Measurements from ENCODE around the gene PPP1R7.

The PPP1R7 gene

DNA sequence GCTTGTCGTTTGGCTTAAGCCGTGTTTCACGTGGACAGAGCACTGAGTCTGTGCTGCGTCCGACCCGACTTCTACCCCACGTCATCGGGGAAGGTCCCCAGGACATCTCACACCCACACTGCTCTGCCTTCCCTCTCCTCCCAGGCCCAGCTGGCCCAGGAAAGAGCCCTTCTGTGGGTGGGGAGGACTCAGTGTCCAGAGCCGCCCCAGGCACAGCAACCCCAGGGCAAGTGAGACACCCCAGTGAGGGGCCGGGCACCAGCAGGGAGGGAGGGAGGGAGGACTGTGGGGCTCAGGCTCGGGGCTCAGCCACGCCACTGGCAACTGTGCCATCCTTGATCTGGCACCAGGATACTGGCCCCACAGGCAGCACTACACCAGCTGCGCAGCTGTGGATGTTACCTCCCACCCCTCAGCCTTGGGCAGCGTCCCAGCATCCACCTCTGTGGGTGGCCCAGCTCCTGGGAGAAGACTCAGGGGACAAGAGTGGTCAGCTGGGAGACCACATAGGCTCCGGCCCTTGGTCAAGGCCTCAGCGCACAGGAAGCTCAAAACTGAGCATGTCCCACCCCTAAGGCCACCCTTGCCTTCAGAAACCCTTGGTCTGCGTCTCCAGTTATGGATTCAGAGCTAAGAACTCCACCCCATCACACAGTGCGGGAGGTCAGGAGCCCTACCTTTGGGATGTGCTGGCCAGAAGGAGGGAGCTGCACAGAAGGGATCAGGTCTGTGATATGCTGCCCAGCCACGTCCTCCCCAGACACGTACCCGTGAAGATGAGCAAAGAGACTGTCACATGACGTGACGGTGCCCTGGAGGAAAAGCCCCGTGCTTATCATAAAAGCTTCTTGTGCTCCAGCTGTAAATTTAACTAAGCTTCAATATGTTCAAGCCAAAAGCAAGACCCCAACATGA, 12.7 kb upstream of the PPP1R7 start:
- DNase-seq: no peak
- in situ Hi-C loops (cut with MboI; ENCODE audit: low pct_unique_long_range_greater_than_20kb, low sequenced_read_pairs): no loop called here

DNA sequence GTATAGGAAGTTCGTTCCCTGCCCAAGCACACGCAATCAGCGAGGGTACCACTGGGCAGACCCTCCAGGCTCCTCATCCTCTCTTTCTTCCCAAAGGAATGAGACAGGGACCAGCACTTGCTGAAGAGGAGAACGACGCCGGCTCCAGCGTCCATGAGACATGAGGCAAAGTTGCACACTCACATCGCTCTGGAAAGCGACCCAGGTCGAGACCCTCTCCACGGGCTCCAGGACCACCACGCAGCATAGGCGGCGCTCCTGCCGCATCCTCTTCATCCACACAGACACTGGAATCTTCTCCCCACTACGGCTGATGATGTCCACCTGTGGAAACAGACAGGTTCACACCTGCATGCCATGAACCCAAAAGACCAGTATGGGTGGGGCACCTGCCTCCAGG, 11.8 kb upstream of the PPP1R7 start:
- no peak for DNase-seq
- in situ Hi-C loops (cut with MboI; ENCODE audit: low pct_unique_long_range_greater_than_20kb, low sequenced_read_pairs): no loop called here

DNA sequence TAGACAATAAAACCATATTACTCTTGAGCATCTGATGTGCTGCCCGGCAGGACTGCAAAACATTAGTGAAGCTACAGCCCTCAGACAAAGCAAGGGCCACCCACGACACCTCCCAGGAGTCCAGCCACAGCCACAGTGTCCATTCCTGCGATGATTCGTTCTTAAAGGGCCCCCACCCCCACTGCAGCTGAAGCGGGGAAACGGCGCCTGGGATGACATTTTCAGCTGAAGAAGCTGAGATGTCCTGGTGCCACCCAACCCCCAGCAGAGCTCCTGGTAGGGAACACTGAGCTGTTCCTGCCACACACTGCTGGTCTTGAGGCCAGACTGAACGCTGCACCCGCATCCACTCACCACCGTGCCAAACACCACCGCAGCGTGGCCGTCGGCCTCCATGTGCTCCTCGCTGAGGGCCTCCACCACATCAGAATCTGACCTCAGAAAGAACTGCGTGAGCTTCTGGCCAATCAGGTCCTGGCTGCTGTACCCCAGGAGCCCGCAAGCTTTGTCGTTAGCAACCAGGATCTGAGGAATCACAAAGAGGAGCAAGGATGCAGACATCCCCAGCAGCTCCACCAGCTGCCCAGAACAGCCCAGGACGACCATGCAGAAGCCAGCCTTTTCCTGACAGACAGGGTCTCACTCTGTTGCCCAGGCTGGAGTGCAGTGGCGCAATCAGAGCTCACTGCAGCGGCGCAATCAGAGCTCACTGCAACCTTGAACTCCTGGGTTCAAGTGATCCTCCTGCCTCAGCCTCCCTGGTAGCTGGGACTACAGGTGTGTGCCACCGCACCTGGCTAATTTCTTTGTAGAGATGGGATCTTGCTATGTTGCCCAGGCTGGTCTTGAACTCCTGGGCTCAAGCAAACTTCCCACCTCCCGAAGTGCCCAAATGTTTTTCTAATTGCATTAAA, 10.5 kb upstream of the PPP1R7 start:
- in situ Hi-C loops (cut with MboI; ENCODE audit: low pct_unique_long_range_greater_than_20kb, low sequenced_read_pairs): no loop called here
- no peak for DNase-seq

DNA sequence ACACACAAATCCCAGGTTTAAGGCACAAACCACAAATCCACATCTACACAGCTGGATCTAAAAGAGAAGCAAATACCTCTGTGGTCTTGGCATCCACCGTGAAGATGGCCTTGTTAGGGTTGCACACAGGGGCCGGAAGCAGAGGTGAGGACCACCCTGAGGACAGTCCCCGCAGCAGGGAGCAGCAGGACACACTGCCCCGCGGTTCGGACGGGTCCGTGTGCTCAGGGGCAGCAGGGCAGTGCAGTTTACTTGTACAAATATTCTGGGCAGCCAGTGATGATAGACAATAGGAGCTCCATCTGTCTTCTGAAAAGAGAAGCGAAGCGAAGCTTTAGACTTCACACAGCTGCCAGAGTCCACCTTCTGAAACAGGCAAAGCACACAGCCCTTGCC, 9.8 kb upstream of the PPP1R7 start:
- DNase-seq: no peak
- in situ Hi-C loops (cut with MboI; ENCODE audit: low pct_unique_long_range_greater_than_20kb, low sequenced_read_pairs): no loop called here

DNA sequence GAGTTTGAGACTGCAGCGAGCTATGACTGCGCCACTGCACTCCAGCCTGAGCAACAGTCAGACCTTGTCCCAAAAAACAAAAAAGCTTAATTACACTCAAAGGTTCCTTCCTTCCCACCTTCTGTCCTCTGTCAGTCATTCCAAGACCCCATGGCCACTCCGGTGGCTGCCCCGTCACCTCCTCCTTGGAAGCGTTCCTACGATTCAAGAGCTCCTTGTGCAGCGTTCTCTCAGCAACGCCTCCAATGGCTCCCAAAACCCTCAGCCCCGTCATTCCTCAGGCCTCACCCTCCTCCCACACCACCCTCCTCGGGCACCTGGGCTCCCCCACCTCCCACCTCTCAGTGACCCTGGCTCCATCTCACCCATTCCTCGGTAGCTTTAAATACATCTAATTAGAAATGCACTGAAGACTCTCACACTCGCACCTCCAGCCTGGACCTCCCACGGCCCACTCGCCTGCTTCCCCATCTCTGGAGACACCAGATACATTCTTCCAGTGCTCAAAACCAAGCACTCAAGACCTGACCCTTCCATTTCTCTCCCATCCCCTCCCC, 9.0 kb upstream of the PPP1R7 start:
- DNase-seq: no peak
- in situ Hi-C loops (cut with MboI; ENCODE audit: low pct_unique_long_range_greater_than_20kb, low sequenced_read_pairs): no loop called here

DNA sequence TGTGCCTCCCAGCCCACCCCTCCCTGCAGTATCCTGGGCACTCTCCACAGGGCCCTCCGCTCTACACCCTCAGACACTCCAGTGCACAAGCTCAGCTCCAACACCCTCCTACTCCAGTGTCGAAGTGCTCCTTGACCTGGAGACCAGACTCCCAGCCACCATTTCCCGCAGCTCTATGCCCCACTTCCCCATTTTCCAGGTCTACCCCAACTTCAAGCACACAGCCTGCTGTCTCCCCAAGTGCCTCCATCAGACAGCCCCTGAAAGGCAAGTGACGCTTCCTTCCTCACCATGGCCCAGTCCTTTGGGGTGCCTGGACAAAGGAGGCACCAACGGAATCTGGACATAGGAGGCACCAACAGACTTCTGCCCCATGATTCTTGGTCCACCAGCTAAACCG, 8.2 kb upstream of the PPP1R7 start:
- no peak for DNase-seq
- in situ Hi-C loops (cut with MboI; ENCODE audit: low pct_unique_long_range_greater_than_20kb, low sequenced_read_pairs): no loop called here

DNA sequence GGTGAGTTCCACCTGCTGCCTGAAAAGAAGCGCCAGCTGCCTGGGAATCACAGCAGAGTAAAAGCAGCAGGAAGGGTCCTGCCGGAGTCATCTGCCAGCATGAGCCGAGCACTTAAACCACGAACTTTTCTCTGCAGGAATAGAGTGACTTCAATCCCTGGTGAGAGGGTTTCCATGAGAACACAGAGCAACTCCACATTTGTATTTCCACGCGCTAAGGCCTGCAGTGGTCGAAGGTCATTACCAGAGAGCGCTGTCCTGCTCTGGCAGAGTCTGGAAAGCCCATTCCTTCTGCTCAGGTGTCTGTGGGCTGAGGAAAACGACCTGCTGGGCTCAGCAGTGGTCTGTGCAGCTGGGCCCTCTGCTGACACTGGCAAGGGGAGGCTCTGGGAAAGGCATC, 7.7 kb upstream of the PPP1R7 start:
- DNase-seq: no peak
- in situ Hi-C loops (cut with MboI; ENCODE audit: low pct_unique_long_range_greater_than_20kb, low sequenced_read_pairs): no loop called here

DNA sequence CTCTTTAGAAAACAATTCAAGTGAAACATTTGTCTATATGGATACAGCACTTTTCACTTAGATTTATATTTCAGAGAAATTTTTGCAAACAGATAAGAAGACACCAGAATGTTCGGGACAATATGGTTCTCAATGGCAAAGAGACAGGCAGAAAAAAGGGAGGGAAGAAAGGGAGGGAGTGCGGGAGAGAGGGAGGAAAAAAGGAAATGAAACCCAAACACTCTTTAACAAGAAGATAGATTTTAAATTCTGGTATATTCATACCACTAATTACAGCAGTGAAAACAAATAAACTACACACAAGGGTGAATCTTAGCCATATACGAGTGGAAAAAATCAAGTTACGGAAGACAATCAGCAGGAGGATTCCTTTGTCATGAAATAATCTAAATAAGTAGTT, 4.0 kb upstream of the PPP1R7 start:
- no peak for DNase-seq
- in situ Hi-C loops (cut with MboI; ENCODE audit: low pct_unique_long_range_greater_than_20kb, low sequenced_read_pairs): no loop called here

DNA sequence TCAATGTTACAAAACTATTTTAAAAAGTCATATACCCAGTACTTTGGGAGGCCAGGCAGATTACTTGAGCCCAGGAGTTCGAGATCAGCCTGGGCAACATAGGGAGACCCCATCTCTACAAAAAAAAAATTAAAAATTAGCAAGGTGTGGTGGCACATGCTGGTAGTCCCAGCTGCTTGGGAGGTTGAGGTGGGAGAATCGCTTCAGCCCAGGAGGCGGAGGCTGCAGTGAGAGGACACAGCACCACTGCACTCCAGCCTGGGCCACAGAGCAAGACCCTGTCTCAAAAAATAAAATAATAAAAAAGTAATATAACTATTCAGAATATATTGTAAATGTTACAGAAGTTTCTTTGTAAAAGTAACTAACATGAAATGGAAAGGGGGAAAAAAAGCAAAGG, 2.9 kb upstream of the PPP1R7 start:
- in situ Hi-C loops (cut with MboI; ENCODE audit: low pct_unique_long_range_greater_than_20kb, low sequenced_read_pairs): no loop called here
- DNase-seq: no peak

DNA sequence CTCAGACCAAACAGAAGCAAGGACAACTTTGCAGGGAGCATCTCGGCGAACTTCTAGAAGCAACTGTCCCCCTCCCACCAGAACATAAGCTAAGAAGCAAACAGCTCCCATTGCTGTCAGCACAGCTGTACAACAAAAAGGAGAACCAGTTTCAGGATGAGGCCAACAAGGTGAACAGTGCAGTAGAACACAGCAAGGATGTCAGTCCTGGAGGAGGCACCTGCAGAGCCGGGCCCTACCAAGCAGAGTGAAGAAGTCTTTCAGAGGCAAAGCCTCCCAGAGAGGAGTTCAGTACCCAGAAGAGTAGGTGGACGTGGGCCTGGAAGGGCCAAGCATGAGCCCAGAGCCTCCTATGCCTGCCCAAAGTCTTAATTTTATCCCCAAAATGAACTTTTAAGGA, 2.0 kb upstream of the PPP1R7 start:
- in situ Hi-C loops (cut with MboI; ENCODE audit: low pct_unique_long_range_greater_than_20kb, low sequenced_read_pairs): no loop called here
- peak; percentile 21 for DNase-seq

DNA sequence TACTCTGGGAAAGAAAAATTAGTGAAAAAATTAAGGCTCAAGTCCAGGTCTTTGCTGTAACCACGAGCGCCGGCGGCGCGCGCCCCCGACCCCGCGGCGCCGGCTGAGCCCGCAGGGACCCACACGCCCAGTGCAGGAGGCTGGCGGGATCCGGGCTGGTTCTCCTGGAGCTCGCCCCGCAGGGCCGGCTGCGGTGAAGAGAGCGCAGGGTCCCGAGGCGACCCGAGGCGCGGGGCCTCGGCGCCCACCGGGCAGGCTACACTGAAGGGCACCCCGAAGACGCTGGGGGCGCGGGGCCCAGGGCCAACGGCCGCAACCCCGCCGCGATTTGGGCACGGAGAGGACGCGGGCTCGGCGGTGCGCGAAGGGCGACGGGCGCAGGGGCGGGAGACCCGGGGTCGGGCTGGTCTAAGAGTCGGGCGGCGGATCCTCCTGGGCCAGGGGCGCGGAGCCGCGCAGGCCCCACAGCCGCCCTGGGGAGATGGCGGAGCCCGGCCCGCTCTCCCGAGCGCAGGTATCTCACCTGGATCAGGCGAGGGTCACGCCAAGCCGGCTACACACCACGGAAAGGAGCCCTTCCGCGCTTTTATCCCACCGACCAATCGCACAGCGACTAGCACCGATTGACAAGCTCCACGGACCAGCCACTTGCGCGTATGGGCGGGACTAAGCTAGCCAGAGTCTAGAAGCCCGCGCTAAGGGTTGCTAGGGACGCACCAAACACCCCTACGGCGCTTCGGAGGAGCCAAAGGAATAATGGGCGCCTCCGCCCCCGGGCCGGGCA, 1.2 kb upstream of the PPP1R7 start, which contains the start of gene PASK:
PASK (minus strand) TSS at position 582 of the 784 bp plus-strand sequence. CDS start 6,440 bp downstream, outside the sequence.
- in situ Hi-C loops (cut with MboI; ENCODE audit: low pct_unique_long_range_greater_than_20kb, low sequenced_read_pairs): no loop called here
- peak; percentile 93 for DNase-seq

DNA sequence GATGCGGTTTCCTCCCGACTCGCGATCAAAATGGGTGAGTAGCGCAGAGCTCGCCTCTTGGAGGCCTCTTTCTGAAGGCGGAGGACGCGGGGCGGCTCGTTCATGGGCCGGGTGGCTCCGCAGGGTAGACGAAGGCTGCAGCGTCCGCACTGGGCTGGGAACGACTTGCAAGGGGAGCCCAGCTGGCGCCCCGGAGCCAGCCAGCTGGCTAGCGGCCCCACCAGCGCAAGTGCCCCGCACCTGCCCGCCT, 667 bp upstream of the PPP1R7 start:
- DNase-seq: no peak
- in situ Hi-C loops (cut with MboI; ENCODE audit: low pct_unique_long_range_greater_than_20kb, low sequenced_read_pairs): no loop called here

DNA sequence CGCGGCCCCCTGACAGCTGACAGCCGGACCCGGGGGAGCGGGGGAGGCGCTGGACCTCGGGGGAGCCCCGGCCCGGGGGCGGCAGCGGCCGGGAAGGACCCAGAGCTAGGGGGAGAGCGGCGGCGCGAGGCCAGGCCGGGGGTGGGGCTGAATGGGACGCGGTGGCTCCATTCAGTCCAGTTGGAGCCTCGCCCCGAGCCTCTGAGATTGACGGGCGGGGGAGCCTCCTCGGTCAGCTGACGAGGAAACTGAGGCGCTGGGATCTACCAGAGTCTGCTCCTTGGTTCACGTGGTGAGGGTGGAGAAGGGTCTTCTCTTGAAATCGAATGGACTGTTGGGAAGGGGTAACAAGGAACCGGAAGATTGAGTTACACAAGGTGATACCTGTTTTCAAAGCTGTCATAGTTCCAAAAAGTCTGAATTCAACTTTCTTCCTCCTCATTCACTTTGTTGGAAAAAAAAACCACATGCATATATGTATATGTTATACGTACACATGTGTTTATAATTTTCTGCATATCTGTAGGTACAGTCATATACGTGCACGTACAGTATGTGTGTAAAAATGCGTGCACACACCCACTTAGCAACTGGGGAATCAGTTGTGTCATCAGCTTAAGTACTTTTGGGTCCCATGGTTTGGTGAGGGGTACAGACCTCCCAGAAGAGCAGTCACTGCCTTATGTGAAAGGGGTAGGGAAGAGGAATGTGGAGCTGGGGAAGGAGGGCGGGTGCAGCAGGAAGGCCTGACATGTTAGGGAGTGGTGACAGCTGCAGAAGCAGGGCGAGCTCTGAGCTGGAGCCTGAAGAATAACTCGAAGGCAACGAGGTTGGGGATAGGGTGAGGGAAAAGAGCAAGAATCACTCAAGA, 628 bp downstream of the PPP1R7 start:
- DNase-seq: no peak
- in situ Hi-C loops (cut with MboI; ENCODE audit: low pct_unique_long_range_greater_than_20kb, low sequenced_read_pairs): no loop called here

DNA sequence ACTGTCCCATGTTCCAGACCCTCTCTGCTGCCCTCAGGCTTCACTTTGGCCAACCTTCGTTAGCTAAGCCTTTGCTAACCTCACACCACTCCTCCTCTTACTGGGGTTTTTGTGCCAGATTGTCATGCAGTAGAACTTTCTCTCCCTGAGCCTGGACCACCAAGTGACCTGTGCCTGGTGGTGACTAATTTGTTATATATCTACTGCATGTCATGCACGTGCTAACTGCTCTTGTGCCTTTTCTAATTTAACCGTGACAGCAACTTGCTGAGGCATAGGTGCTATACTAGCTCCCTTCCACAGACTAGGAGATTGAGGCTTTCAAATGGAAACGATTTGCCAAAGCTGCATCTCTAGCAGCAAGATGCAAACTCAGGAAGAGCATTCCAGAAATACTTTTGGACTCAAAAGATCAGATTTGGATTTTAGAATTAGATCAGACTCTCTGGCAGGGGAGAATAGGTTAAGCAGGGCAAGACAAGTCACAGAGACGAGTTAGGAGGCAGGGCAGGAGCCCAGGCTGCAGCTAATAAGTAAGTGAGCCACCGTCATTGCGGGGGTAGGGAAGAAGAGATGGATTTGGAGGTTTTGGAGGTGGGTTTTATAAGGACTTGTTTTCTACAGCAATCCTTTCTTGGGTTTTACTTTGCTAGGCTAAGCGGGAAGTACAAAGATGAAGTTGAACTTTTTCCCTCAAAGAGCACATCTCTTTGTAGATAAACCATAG, 1.8 kb downstream of the PPP1R7 start:
- in situ Hi-C loops (cut with MboI; ENCODE audit: low pct_unique_long_range_greater_than_20kb, low sequenced_read_pairs): no loop called here
- no peak for DNase-seq

DNA sequence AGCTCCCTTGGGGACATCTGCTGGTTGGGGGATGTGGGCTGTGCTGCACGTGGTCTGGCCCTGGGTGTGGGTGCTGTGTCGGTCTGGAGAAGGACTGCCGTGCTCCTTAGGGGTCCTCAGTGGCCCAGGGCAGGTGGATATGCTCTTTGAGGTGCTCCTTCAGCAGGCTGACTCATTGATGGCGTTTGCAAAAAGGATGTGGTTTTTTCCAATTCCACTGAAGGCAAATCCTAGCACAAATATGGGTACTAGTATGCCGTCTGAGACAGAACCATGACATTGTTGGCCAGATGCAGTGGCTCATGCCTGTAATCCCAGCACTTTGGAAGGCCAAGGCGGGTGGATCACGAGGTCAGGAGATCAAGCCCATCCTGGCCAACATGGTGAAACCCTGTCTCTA, 3.3 kb downstream of the PPP1R7 start:
- no peak for DNase-seq
- in situ Hi-C loops (cut with MboI; ENCODE audit: low pct_unique_long_range_greater_than_20kb, low sequenced_read_pairs): no loop called here

DNA sequence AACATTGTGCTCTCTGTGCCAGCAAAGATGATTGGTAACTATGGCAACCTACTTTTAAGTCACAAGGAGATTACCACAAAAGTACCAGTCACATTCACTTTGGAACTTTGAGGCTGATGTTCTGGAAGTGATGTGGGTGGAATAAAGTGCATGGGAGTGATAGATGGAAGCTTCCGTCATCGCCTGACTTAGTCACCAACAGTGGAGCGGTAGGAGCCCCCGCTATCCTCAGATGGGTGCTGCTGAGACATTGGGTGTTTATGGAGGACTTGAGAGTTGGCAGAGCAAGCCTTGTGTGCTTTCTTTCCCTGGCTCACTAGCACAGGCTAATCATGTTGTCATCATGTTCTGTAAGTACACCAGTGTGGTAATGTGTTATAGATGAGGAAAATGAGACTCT, 4.6 kb downstream of the PPP1R7 start:
- DNase-seq: no peak
- in situ Hi-C loops (cut with MboI; ENCODE audit: low pct_unique_long_range_greater_than_20kb, low sequenced_read_pairs): no loop called here

DNA sequence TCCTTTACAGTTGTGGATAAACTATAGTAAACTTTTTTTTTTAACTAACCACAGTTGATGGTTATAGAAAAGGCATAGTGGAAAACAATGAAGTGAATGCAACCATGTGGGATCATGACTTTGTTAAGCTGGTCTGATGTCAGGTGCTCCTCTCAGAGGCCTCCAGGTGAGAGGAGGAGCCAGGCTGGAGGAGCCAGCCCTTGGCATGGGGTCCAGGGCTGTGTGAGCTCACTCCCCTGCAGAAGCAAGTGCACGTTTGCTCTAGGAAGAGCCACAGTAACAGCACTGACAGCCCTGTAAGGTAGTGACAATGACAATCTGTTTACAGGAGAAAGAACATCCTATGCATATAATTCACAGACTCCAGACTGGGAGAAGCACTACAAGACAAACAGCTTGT, 5.7 kb downstream of the PPP1R7 start:
- DNase-seq: no peak
- in situ Hi-C loops (cut with MboI; ENCODE audit: low pct_unique_long_range_greater_than_20kb, low sequenced_read_pairs): no loop called here

DNA sequence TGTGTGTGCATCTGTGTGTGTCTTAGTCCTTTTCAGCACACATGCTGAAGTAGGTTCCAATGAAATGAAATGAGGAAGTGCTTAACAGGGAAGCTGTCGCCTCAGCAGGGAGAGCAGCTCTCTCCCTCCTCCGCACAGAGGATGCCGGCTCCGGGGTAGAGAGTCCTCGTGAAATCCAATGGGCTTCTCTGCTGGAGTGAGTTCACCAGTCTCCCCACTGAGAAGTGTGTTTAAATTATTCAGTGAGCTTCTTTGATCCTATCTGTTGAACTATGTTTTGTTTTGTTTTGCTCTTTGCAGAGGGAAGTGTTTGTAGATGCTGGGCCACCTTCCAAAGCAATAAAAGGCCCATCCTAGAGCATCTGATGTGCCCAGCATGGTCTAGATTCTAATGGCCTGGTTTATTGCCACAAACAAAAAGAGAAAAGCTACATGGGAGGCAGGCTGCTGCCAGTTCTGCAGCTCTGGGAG, 6.7 kb downstream of the PPP1R7 start:
- in situ Hi-C loops (cut with MboI; ENCODE audit: low pct_unique_long_range_greater_than_20kb, low sequenced_read_pairs): no loop called here
- peak; percentile 80 for DNase-seq

Data from KBM-7 (cell line).